GM19395 (cell line): Measurements from ENCODE around the gene HELZ.

ENCODE experiments used
- ATAC-seq: cut with Tn5 transposase; IDR thresholded peaks from one replicate; pipeline ENCODE4 v1.9.1; 2021; ENCODE audit warnings: mild to moderate bottlenecking, moderate library complexity; ENCODE audit not compliant: unreplicated experiment

HELZ gene

DNA sequence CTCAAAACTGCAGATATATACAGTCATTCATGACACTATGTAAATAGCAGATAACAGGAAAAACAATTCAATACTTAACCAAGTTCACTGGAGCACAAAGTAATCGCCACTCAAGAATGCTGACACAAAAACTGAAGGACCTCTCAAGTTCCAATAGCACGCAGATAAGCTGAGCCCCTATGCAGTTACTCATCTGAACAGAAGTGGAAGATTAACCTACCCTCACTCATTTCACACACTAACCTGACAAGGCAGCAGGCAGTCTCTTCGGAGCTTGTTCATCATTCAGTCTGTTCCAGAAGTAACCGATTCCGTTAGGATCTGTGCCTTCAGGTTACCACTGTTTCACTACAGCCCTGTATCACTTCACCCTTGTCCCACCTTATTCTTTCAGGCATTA lies 6.0 kb downstream of the HELZ start:
- ATAC-seq = no peak

- ATAC-seq = no peak
Observed at GRCh38 chr17:67232441-67232840, 12.6 kb downstream of the HELZ start.

- no peak for ATAC-seq
Observed at GRCh38 chr17:67229109-67229955, 15.7 kb downstream of the HELZ start.

GRCh38 chr17:67227488-67227887 lies 17.5 kb downstream of the HELZ start:
- ATAC-seq = no peak

DNA sequence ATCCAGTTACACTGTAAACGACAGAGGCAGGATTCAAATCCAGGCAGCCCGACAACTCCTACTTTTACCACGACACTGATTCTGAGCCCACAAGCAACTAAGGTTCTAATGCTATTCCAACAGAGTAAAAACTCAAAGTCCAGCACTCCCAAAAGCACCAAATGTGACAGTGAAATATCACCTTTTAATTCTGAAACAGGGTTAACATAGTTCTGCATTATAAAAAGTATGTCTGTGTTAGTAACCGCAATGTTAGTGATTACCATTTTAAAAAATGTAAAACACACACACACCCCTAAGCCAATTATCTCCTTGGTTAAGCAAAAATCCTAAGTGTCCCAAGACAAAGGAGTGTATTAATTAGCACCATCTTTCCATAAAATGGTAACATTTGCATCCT lies 19.7 kb downstream of the HELZ start:
- no peak for ATAC-seq

- ATAC-seq = no peak
Observed at GRCh38 chr17:67224736-67225135, 20.3 kb downstream of the HELZ start.

- no peak for ATAC-seq
Observed at GRCh38 chr17:67223924-67224323, 21.1 kb downstream of the HELZ start.

DNA sequence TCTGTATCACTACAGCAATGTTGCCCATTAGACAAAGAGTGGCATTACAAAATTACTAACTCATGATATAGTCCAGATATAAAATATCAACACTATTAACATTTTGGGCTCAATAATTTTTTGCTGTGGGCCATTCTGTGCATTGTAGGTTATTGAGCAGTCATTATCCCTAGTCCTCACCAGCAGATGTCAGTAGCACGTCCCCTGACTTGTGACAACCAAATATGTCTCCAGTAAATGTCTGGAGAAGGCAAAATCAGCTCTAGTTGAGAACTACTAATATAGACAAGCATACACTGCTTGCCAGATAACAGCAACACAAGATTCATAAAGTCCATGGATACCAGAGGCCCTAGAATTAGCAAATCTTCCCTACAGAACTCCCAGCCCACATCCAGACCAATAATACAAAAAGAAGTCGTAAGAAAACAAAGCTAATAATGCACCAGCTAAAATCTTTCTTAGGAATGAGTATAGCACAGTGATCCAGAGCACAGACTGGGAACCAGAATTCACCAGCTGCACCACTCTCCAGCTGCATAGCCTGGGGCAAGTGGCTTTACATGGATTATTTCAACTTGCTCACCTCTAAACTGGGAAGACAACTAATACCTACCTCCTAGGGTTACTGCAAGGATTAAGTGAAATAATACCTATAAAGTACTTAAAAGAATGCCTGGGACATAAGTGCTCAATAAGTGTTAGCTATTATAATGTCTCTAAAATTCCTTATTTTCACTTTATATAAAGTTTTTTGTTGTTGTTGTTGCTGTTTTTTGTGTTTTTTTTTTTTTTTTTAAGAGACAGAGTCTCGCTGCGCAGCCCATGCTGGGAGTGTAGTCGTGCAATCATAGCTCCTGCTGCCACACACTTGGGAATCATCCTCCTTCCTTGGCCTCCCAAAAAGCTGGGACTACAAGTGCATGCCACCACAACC lies 23.7 kb downstream of the HELZ start:
- ATAC-seq = no peak

GRCh38 chr17:67218385-67218950 lies 26.5 kb downstream of the HELZ start:
- ATAC-seq = no peak

DNA sequence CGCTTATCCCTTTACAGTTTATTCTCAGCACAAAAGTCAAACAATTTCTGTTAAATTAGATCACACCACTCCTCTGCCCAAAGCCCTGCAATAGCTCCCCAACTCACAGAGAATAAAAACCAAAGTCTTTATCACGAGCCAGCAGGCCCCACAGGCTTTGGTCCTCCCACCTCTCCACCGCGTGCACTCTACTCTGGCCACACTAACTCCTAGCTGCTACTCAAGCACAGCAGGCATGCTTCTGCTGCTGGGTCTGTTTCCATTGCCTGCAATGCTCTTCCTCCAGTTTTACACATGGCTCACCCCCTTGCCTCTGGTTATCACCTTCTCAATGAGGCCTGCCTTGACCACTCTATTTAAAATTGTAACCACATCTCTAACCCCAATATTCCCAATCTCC lies 27.6 kb downstream of the HELZ start:
- ATAC-seq = no peak

GRCh38 chr17:67216578-67217320 lies 28.2 kb downstream of the HELZ start:
- ATAC-seq = no peak

DNA sequence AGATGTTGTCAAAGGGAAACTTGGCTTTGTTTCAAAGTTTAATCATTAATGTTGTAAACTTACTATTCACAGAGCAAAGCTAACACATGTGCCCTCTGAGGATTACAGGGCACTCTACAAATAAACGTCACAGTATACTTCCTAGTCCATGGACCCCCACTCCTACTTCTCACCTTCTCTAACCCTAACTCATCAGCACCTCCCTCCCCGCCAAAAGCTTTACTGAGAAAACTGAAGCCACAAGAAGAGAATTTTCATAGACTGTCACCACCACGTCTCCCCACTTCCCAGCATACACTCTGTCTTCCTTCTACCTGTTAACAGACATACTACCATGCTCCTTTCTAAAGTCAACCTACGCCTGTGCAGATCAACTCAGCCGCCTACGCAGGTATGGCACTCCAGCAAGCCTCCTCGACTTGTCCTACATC lies 29.0 kb downstream of the HELZ start:
- ATAC-seq = no peak

DNA sequence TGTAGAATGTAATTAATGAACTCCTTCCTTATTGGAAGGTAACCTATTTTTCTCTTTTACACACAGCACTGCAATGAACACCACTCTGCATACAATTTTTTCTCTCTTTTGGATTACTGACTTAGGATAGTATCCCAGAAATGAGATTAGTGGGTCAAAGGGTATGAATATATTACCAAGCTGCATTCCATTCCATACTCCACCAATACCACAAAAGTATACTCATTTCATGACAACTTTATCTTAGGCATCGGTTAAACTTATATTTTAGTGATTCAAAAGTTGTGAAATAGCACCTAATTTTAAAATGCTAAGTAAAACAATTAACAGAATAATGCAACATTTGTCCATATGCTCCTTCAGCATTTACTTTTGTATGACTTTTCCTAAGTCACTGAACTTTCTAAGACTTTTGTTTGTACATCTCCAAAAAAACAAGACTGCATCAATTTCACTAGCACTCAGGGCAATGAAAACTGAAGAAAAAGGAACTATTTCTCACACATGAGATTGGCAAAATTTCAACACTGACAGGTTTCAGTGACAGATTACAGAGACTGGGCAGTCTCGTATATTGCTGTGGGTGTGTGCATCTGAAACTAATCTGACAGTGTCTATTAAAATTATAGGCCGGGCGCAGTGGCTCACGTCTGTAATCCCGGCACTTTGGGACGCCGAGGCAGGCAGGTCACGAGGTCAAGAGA lies 32.1 kb downstream of the HELZ start:
- no peak for ATAC-seq

DNA sequence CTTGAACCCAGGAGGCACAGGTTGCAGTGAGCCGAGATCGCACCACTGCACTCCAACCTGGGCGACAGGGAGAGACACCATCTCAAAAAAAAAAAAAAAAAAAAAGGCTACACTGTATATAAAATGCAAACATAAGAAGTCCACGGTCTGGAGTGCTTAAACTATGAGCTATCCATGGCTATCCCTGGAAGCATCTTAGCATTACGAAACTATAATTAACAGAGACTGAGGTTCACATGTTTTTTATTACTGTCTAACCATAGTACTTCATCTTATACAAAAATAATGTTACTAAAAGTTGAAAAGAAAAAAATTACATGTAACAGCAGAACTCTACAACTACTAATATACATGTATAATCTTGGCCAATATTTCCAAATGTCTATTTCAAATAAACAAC lies 32.8 kb downstream of the HELZ start:
- no peak for ATAC-seq

DNA sequence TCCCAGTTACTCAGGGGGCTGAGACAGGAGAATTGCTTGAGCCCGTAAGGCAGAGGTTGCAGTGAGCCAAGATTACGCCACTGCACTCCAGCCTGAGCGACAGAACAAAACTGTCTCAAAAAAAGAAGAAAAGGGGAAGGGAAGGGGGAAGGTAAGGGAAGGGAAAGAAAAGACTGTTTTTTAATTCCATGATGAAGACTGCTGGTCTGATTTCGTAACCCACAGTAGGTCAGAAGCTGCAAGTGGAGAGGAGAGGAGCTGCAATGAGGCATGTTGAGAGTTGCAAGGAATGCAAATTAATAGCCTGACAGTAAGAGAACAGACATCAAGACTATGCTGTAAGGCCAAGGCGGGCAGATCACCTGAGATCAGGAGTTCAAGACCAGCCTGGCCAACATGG lies 33.3 kb downstream of the HELZ start:
- no peak for ATAC-seq

- ATAC-seq = no peak
Observed at GRCh38 chr17:67210915-67211314, 34.1 kb downstream of the HELZ start.

GRCh38 chr17:67208232-67208631 lies 36.8 kb downstream of the HELZ start:
- no peak for ATAC-seq

DNA sequence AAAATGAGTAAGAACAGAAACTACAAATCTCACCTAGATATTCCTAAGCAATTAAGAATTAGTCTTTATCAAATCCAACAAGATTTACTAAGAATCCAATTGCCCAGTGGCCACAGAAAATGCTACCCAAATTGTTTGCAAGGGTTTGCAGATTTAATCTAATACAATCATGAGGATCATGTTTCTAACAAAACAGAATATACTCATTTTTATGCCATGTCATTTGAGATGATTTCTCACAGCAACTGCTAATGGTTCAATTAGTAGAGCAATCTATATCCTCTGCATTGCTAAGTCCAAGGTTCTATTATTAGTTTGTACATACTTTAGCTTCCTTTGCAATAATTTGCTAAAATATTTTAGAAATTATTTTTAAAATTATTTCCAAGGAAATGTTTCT lies 41.2 kb downstream of the HELZ start:
- ATAC-seq = no peak

- ATAC-seq = no peak
Observed at GRCh38 chr17:67202503-67202902, 42.5 kb downstream of the HELZ start.

DNA sequence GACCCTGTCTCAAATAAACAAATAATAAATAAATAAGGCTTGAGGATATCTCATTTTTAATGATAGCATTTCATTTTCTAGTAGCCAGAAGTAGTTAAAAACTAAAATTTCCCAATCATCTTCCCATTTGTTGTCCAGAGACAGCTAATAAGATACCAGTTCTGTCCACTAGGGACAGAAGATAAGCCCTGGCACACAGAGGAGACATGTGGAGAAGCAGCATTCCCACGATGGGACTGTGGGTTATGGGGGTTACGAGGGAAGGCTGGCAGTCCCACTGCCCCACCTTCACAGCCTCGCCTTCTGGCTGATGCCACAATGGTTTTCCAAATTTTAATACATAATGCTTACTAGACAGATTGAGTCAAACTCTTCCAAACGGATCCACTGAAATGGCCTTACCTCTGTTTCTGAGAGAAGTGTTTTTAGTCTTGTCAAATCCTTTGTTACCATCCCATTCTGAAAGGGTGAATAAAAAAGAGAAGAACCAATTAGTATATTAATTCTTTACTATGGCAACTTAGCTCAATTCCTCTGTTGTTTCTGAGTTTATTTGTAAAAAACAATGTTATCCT lies 44.2 kb downstream of the HELZ start:
- ATAC-seq = no peak
